Kidney (tissue), 14 donors: ENCODE results near the gene CDKN2AIPNL. TPM values are rescaled to one million over a fixed set of nuclear protein-coding genes. Genes with fewer than 3 reads are reported as not detected.

Experiments used
- DNase-seq, 5 donors: peaks; one replicate each; pipeline ENCODE4 v3.0.0-alpha.2; 2013 to 2020
- FAIRE-seq: peaks from 2 replicates; lab custom pipeline; 2012; peaks lifted over from hg19 to GRCh38; lab: Jason Lieb, UNC
- H3K27ac ChIP-seq, 2 donors: one replicate each; pipeline ENCODE4 v1.7.0; 2013; ENCODE audit warnings: low read depth in 2 of 2, low read length in 2 of 2, inconsistent platforms in 1 of 2
- H3K27me3 ChIP-seq: one replicate; pipeline ENCODE4 v1.7.1; 2013; ENCODE audit warnings: low read length, inconsistent platforms; ENCODE audit not compliant: control insufficient read depth, insufficient read depth
- H3K36me3 ChIP-seq, 3 donors: one replicate each; pipeline versions ENCODE4 v1.7.0 to v1.7.1; 2013; ENCODE audit warnings: low read length in 3 of 3, control low read depth in 1 of 3, inconsistent platforms in 1 of 3; ENCODE audit not compliant: insufficient read depth in 3 of 3, control insufficient read depth in 2 of 3
- H3K4me1 ChIP-seq, 3 donors: one replicate each; pipeline versions ENCODE4 v1.7.0 to v1.7.1; 2013; ENCODE audit warnings: low read length in 3 of 3, inconsistent platforms in 1 of 3, low read depth in 1 of 3; ENCODE audit not compliant: control insufficient read depth in 2 of 3, insufficient read depth in 2 of 3
- H3K4me3 ChIP-seq, 3 donors: one replicate each; pipeline versions ENCODE4 v1.7.0 to v1.8.1; 2013; ENCODE audit warnings: low read length in 3 of 3, control low read depth in 1 of 3, inconsistent platforms in 1 of 3
- H3K9ac ChIP-seq, 3 donors: one replicate each; pipeline versions ENCODE4 v1.7.0 to v1.7.1; 2013; ENCODE audit warnings: low read length in 3 of 3, control low read depth in 1 of 3, inconsistent platforms in 1 of 3
- H3K9me3 ChIP-seq, 3 donors: one replicate each; pipeline versions ENCODE4 v1.7.0 to v1.7.1; 2013; ENCODE audit warnings: low read length in 3 of 3, control low read depth in 1 of 3, inconsistent platforms in 1 of 3; ENCODE audit not compliant: control insufficient read depth in 2 of 3, insufficient read depth in 1 of 3
- intact Hi-C: fragments of 100-400 bp; cut with DNase I; formaldehyde crosslinking; loops from one replicate; pipeline ENCODE4 v1.11.1; 2022
- polyA plus RNA-seq: library from polyadenylated mRNA; stranded (reverse); fragments of 350-450 nt; fragmentation: Illumina TruSeq; extraction: RNeasy Lipid Tissue Mini Kit (QIAGEN cat#74804); gene quantifications from one replicate; pipeline ENCODE4 v1.2.3, GENCODE V29; 2014; ENCODE audit warnings: low read depth, low replicate concordance; ENCODE audit not compliant: insufficient read depth
- total RNA-seq: library from RNA; stranded (reverse); fragmentation: NEBNext Ultra II Directional; extraction: Animal tissue kit (Norgen Biotek cat#: 25700); gene quantifications from one replicate; pipeline ENCODE4 v1.2.1, GENCODE V29; 2021
- TF ChIP-seq, protein P1 (sequence below): IDR thresholded peaks from 3 replicates; pipeline ENCODE4 v1.5.1; 2012; ENCODE audit warnings: mild to moderate bottlenecking, moderate library complexity, borderline replicate concordance; ENCODE audit not compliant: insufficient read depth; ENCODE audit errors: extremely low read depth
- donor health status: control.
- donor health status: control.
- donor health status: control.
- donor health status: control.
- donor health status: control.
- donor health status: DM: yes; HTN: yes; CAD: no.
- donor health status: Normal renal cell carcinoma (clear cell type).

CDKN2AIPNL gene
- total and polyA plus RNA-seq, 2 donors from 2014 or later = 19.0 to 38.2 TPM

DNA sequence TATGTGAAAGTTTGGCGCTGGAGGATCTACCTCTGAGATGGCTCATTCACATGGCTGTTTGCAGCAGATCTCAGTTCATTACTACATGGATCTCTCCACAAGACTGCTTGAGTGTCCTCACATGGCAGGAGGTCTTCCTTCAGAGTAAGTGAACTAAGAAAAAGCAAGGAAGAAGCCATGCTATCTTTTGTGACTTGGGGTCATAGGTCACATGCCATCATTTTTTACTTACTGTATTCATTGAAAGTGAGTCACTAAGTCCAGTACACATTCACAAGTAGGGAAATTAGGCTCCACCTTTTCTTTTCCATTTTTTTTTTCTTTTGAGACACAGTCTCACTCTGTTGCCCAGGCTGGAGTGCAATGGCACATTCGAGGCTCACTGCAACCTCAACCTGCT, 8.7 kb upstream of the CDKN2AIPNL start:
- Histone ChIP-seq H3K27ac (no peak overlapping the region), H3K27me3 (no peaks in the 10 kb centered on the region), H3K9ac (no peak overlapping the region), H3K4me3 (no peak overlapping the region), H3K36me3 (no peaks in the 10 kb centered on the region), H3K4me1 (peaks cover 0 to 10% (median 0%) of the 10 kb centered on the region in 3 donors), H3K9me3 (no peaks in the 10 kb centered on the region)
- intact Hi-C loops = no loop called here
- no peak for FAIRE-seq
- DNase-seq = no peak
- TF ChIP-seq, protein P1, sequence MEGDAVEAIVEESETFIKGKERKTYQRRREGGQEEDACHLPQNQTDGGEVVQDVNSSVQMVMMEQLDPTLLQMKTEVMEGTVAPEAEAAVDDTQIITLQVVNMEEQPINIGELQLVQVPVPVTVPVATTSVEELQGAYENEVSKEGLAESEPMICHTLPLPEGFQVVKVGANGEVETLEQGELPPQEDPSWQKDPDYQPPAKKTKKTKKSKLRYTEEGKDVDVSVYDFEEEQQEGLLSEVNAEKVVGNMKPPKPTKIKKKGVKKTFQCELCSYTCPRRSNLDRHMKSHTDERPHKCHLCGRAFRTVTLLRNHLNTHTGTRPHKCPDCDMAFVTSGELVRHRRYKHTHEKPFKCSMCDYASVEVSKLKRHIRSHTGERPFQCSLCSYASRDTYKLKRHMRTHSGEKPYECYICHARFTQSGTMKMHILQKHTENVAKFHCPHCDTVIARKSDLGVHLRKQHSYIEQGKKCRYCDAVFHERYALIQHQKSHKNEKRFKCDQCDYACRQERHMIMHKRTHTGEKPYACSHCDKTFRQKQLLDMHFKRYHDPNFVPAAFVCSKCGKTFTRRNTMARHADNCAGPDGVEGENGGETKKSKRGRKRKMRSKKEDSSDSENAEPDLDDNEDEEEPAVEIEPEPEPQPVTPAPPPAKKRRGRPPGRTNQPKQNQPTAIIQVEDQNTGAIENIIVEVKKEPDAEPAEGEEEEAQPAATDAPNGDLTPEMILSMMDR = no peak

DNA sequence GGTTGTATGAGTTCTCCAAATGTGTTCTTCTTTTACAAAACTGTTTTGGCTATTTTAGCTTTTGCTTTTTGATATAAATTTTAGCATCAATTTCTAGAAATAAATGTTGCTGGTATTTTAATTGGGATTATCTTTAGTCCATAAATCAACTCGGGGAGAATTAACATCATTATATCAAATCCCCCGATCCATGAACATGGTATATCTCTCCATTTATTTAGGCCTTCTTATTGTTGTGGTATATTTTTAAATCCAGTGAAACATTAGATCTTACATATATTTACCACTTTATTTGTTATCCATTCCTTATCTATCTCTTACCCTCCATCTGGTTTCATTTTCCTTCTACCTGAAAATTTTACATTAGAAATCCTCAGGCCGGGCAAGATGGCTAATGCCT, 7.3 kb upstream of the CDKN2AIPNL start:
- intact Hi-C loops = loop anchor here (10.0 kb wide), 1 partner anchor 106 kb away; the partner anchor contains the start of gene JADE2
- Histone ChIP-seq H3K36me3 (no peaks in the 10 kb centered on the region), H3K9me3 (no peaks in the 10 kb centered on the region)

DNA sequence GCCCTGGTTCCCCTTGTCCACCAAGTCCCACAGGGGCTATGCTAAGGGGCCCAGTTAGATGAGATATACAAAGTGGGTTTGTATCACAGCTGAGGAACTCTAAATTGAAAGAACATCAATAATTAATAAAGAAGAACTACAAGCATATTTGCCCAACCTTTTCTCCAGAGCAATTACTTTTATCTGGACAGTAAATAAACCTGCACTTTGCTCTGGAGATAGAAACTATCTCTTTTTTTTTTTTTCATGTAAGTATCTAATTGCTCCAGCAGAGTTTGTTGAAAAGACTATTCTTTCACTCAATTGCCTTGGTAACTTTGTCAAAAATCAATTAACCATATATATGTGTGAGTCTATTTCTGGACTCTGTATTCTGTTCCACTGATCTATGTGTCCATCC, 6.0 kb upstream of the CDKN2AIPNL start:
- Histone ChIP-seq H3K27me3 (no peaks in the 10 kb centered on the region), H3K9me3 (no peaks in the 10 kb centered on the region), H3K9ac (no peak overlapping the region), H3K4me1 (peaks cover 0 to 22% (median 0%) of the 10 kb centered on the region in 3 donors), H3K4me3 (no peak overlapping the region), H3K27ac (no peak overlapping the region), H3K36me3 (no peaks in the 10 kb centered on the region)
- DNase-seq (no peak), FAIRE-seq (no peak)
- intact Hi-C loops = loop anchor here (10.0 kb wide), 1 partner anchor 107 kb away; the partner anchor contains the start of gene JADE2
- TF ChIP-seq, protein P1 = no peak

More for the DNA sequence above, 7.3 kb upstream of the CDKN2AIPNL start:
- DNase-seq (no peak), FAIRE-seq (no peak)
- no peaks in the 10 kb centered on the region for H3K27me3 ChIP-seq
- TF ChIP-seq, protein P1 = no peak
- no peak overlapping the region for H3K9ac ChIP-seq
- H3K4me3 ChIP-seq = no peak overlapping the region
- no peak overlapping the region for H3K27ac ChIP-seq
- peaks cover 0 to 17% (median 0%) of the 10 kb centered on the region in 3 donors for H3K4me1 ChIP-seq

DNA sequence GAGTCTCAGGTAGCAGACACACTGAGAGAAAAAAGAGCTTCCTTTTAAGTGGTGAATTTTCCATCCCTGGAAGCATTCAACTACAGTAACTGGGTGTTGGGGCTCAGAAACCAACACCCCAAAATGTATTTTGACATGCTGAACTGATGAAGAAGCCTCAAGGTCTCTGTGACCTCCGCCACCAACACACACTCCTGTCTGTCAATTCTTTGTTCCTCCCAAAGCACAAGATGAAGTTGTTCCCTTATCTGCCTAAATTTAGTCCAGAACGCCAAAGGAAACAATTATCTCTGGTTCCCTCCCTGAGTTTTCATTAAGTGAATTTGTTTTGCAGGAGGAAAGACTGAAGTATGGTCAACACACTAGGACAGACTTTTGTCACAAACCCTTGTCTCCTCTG, 1.4 kb upstream of the CDKN2AIPNL start:
- FAIRE-seq (no peak), DNase-seq (no peak)
- no peak overlapping the region for H3K4me3 ChIP-seq
- peak overlapping the region in 1 of 2 donors; percentile 1 for H3K27ac ChIP-seq
- no peaks in the 10 kb centered on the region for H3K9me3 ChIP-seq
- peaks cover 0 to 31% (median 10%) of the 10 kb centered on the region in 3 donors for H3K4me1 ChIP-seq
- intact Hi-C loops = loop anchor here (10.0 kb wide), 1 partner anchor 112 kb away; the partner anchor contains the start of gene JADE2
- no peak overlapping the region for H3K9ac ChIP-seq
- H3K36me3 ChIP-seq = peaks cover 0 to 9% (median 0%) of the 10 kb centered on the region in 3 donors
- H3K27me3 ChIP-seq = no peaks in the 10 kb centered on the region
- TF ChIP-seq, protein P1 = no peak
